Peyer's patch (tissue), 4 donors: ENCODE data around the gene TCAF1.

ENCODE experiments used
- CTCF ChIP-seq, 6 experiments: fragments of 450-650 bp in 4 of 6; fragments of 200-600 bp in 2 of 6; sonication (generic) in 1 of 6; IDR thresholded peaks; one replicate each; pipeline ENCODE4 v1.5.1; 2017 to 2019; ENCODE audit warnings: antibody characterized with exemption in 6 of 6, mild to moderate bottlenecking in 3 of 6, moderate library complexity in 1 of 6
- POLR2A ChIP-seq, 2 donors: fragments of 450-650 bp; IDR thresholded peaks; one replicate each; pipeline ENCODE4 v1.5.1; 2017; ENCODE audit warnings: antibody characterized with exemption in 2 of 2, mild to moderate bottlenecking in 2 of 2, moderate library complexity in 2 of 2

DNA sequence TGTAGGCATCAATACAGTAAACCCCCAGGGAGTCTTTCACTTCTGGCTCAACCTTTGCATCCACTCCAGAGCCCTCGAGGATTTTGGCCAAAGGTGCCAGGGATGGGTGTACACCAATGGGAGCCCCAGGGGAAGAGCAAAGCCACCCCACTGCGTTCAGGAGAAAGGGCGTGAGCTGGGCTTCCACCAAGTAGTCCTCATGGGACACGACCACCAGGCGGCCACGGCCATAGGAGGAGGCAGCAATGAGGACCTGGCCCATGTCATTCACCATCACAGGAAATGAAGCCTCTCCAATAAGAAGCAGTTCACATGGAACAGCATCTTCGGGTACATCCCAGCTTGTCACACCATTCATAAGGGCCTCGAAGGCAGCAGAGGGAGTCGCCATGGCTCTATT lies 25.8 kb downstream of the TCAF1 start:
- no peak for TF ChIP-seq POLR2A (IDR thresholded peaks at IDR 0.05)
- TF ChIP-seq CTCF (IDR thresholded peaks at IDR 0.05): no peak
